Smooth muscle cell (in vitro differentiated cells): ENCODE results near the gene VSIR. TPM values are rescaled to one million over a fixed set of nuclear protein-coding genes. Genes with fewer than 3 reads are reported as not detected.
A peak's percentile ranks its signal among the peaks of the same experiment; 100 is the strongest.

Experiments used
- DNase-seq: peaks from one replicate; lab custom pipeline; 2025; ENCODE audit not compliant: unreplicated experiment; lab: John Stamatoyannopoulos, UW
- H2AFZ ChIP-seq: fragments of 200-600 bp; sonication (generic); 2 replicates; pipeline ENCODE4 v1.6.0; 2016; ENCODE audit warnings: antibody characterized with exemption, low read depth, mild to moderate bottlenecking
- H3F3A ChIP-seq: fragments of 200-600 bp; sonication (generic); 2 replicates; pipeline ENCODE4 v1.6.0; 2017; ENCODE audit warnings: antibody characterized with exemption, low read depth
- H3K27ac ChIP-seq: fragments of 200-600 bp; sonication (generic); 2 replicates; pipeline ENCODE4 v1.5.1; 2016; ENCODE audit warnings: low read depth, mild to moderate bottlenecking
- H3K27me3 ChIP-seq: fragments of 200-600 bp; sonication (generic); 2 replicates; pipeline ENCODE4 v1.6.1; 2016; ENCODE audit warnings: low read depth, mild to moderate bottlenecking
- H3K36me3 ChIP-seq: fragments of 200-600 bp; sonication (generic); 2 replicates; pipeline ENCODE4 v1.5.1; 2016; ENCODE audit warnings: low read depth
- H3K4me1 ChIP-seq: fragments of 200-600 bp; sonication (generic); 2 replicates; pipeline ENCODE4 v1.5.1; 2016; ENCODE audit warnings: low read depth
- H3K4me2 ChIP-seq: fragments of 200-600 bp; sonication (generic); 2 replicates; pipeline ENCODE4 v1.6.0; 2016; ENCODE audit warnings: mild to moderate bottlenecking
- H3K4me3 ChIP-seq: fragments of 200-600 bp; sonication (generic); 2 replicates; pipeline ENCODE4 v1.5.1; 2016; ENCODE audit warnings: mild to moderate bottlenecking
- H3K79me2 ChIP-seq: fragments of 200-600 bp; sonication (generic); 2 replicates; pipeline ENCODE4 v1.6.0; 2016; ENCODE audit warnings: low read depth, mild to moderate bottlenecking
- H3K9ac ChIP-seq: fragments of 200-600 bp; sonication (generic); 2 replicates; pipeline ENCODE4 v1.6.0; 2016; ENCODE audit warnings: low read depth
- H3K9me3 ChIP-seq: fragments of 200-600 bp; sonication (generic); replicated peaks from 2 replicates; pipeline ENCODE4 v1.5.1; 2016; ENCODE audit warnings: low read depth
- H4K20me1 ChIP-seq: fragments of 200-600 bp; sonication (generic); 2 replicates; pipeline ENCODE4 v1.6.0; 2016; ENCODE audit warnings: low read depth
- WGBS: methylation state at CpG from one replicate; pipeline ENCODE4 v1.1.7; 2016; ENCODE audit warnings: low lambda C conversion rate; 5-methylcytosine and 5-hydroxymethylcytosine counted together
- polyA plus RNA-seq: library from polyadenylated mRNA; unstranded; fragments of >200 nt; fragmentation: Nextera tagmentation; extraction: Ambion mirVana; gene quantifications from 2 replicates; pipeline ENCODE4 v1.2.1, GENCODE V29; 2016
- total RNA-seq: library from RNA; depleted of rRNA; stranded (reverse); fragments of >200 nt; gene quantifications from 2 replicates; pipeline ENCODE4 v1.2.3, GENCODE V29; 2014
- TF ChIP-seq, protein P1 (sequence below): fragments of 200-600 bp; sonication (generic); IDR thresholded peaks from 2 replicates; pipeline ENCODE4 v1.5.1; 2017; ENCODE audit warnings: borderline replicate concordance, mild to moderate bottlenecking, antibody characterized with exemption; ENCODE audit not compliant: insufficient read depth, poor library complexity, severe bottlenecking

VSIR gene
- total and polyA plus RNA-seq, 2 experiments from 2014 or later = 3.6 TPM

GRCh38 chr10:71772832-71773220 is 494 bp downstream of the VSIR start:
- H3K27me3 ChIP-seq = no peaks in the 10 kb centered on the region
- peaks cover 10% of the 10 kb centered on the region for H3F3A ChIP-seq
- no peak overlapping the region for H3K9ac ChIP-seq
- WGBS = 88% methylated on average over 4 of the region's 4 CpGs
- H4K20me1 ChIP-seq = no peaks in the 10 kb centered on the region
- peak overlapping the region; percentile 85 for H3K4me2 ChIP-seq
- H3K36me3 ChIP-seq = no peaks in the 10 kb centered on the region
- peak overlapping the region; percentile 75 for H2AFZ ChIP-seq
- no peaks in the 10 kb centered on the region for H3K4me1 ChIP-seq
- DNase-seq = no peak
- no peak overlapping the region for H3K27ac ChIP-seq
- H3K79me2 ChIP-seq = no peaks in the 10 kb centered on the region
- peak overlapping the region; percentile 53 for H3K4me3 ChIP-seq
- H3K9me3 ChIP-seq = no peaks in the 10 kb centered on the region
- TF ChIP-seq, protein P1, sequence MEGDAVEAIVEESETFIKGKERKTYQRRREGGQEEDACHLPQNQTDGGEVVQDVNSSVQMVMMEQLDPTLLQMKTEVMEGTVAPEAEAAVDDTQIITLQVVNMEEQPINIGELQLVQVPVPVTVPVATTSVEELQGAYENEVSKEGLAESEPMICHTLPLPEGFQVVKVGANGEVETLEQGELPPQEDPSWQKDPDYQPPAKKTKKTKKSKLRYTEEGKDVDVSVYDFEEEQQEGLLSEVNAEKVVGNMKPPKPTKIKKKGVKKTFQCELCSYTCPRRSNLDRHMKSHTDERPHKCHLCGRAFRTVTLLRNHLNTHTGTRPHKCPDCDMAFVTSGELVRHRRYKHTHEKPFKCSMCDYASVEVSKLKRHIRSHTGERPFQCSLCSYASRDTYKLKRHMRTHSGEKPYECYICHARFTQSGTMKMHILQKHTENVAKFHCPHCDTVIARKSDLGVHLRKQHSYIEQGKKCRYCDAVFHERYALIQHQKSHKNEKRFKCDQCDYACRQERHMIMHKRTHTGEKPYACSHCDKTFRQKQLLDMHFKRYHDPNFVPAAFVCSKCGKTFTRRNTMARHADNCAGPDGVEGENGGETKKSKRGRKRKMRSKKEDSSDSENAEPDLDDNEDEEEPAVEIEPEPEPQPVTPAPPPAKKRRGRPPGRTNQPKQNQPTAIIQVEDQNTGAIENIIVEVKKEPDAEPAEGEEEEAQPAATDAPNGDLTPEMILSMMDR = no peak

DNA sequence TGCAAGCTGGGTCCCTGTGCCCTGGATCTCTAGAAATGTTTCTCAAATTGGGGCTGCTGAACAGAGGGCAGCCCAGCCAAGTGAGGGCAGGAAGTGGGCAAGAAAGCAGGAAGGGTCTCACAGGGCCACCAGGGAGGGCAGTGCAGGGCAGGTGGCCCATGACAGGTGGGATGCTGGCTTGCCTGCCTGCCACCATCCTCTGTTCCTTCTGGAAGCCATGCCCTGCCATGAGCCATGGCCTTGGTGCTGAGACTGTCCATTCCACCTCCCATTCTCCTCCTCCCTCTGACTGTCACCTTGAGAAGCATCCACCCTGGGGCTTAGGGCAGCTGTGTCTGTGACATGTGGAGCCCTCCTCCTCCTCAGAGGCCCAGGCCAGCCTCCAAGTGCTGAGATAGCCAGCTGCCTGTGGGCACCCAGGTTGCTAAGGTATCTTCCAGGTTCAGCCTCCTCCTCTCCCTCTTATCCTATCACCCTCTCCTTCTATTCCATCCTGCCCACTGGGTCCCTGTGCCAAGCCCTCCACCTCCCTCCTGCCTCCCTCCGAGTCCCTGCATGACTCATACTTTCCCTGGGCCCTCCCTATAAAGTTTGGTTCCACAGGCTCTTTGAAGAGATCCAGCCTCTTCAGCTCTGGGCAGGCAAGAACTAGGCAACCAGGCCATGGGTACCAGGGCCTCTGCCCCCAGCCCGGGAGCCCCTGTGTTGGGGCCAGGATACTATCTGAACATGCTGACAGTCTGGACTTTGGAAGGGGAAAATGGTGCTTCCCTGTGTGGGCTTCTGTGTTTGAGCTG is 1.3 kb downstream of the VSIR start:
- Histone ChIP-seq H3K36me3 (no peaks in the 10 kb centered on the region), H3K27me3 (no peaks in the 10 kb centered on the region), H3K27ac (no peak overlapping the region), H3K9ac (no peak overlapping the region), H3K4me2 (peak overlapping the region; percentile 85), H3F3A (peaks cover 10% of the 10 kb centered on the region), H3K4me1 (no peaks in the 10 kb centered on the region), H3K4me3 (no peak overlapping the region), H3K79me2 (no peaks in the 10 kb centered on the region), H4K20me1 (no peaks in the 10 kb centered on the region), H3K9me3 (no peaks in the 10 kb centered on the region), H2AFZ (no peak overlapping the region)
- DNase-seq = no peak
- TF ChIP-seq, protein P1 = no peak
- WGBS = 32% methylated on average over 2 of the region's 2 CpGs

- TF ChIP-seq, protein P1 = no peak
- 97% methylated on average over 2 of the region's 2 CpGs for WGBS
- Histone ChIP-seq H3K4me3 (no peak overlapping the region), H4K20me1 (no peaks in the 10 kb centered on the region), H3K4me1 (no peaks in the 10 kb centered on the region), H3K36me3 (no peaks in the 10 kb centered on the region), H3K79me2 (no peaks in the 10 kb centered on the region), H2AFZ (no peak overlapping the region), H3K4me2 (no peak overlapping the region), H3K9ac (no peak overlapping the region), H3K27me3 (no peaks in the 10 kb centered on the region), H3K27ac (no peak overlapping the region), H3F3A (peaks cover 10% of the 10 kb centered on the region), H3K9me3 (no peaks in the 10 kb centered on the region)
- DNase-seq = no peak
Observed at GRCh38 chr10:71771204-71771603, 2.1 kb downstream of the VSIR start.

- Histone ChIP-seq H3K9ac (no peak overlapping the region), H3K79me2 (no peaks in the 10 kb centered on the region), H3K4me1 (no peaks in the 10 kb centered on the region), H3K9me3 (no peaks in the 10 kb centered on the region), H3K4me2 (peak overlapping the region; percentile 42), H3K27ac (no peak overlapping the region), H3F3A (peaks cover 10% of the 10 kb centered on the region), H4K20me1 (no peaks in the 10 kb centered on the region), H3K36me3 (no peaks in the 10 kb centered on the region), H2AFZ (no peak overlapping the region), H3K27me3 (no peaks in the 10 kb centered on the region), H3K4me3 (no peak overlapping the region)
- TF ChIP-seq, protein P1 = no peak
- WGBS = 90% methylated on average over 3 of the region's 3 CpGs
- DNase-seq = no peak
Observed at GRCh38 chr10:71770789-71771188, 2.5 kb downstream of the VSIR start.
